SU-DHL-6 (cell line): ENCODE data around the gene APH1B.

ENCODE experiments used
- H2AFZ ChIP-seq: fragments of 200-600 bp; sonication (generic); 2 replicates; pipeline ENCODE4 v1.6.1; 2014; ENCODE audit warnings: low read depth, mild to moderate bottlenecking, moderate library complexity, mixed read lengths, antibody characterized with exemption, low read length; ENCODE audit not compliant: severe bottlenecking
- H3F3A ChIP-seq: fragments of 200-600 bp; shearing (Covaris generic); 2 replicates; pipeline ENCODE4 v1.6.0; 2016; ENCODE audit warnings: antibody characterized with exemption, mild to moderate bottlenecking; ENCODE audit not compliant: insufficient read depth
- H3K27ac ChIP-seq: fragments of 200-600 bp; sonication (generic); 2 replicates; pipeline ENCODE4 v1.5.1; 2016; ENCODE audit warnings: low read depth, mild to moderate bottlenecking, low read length, moderate library complexity, mixed read lengths
- H3K27me3 ChIP-seq: fragments of 200-600 bp; sonication (generic), shearing (Covaris generic); 2 replicates; pipeline ENCODE4 v1.6.0; 2014; ENCODE audit warnings: mild to moderate bottlenecking, low read length
- H3K36me3 ChIP-seq: fragments of 200-600 bp; sonication (generic); 2 replicates; pipeline ENCODE4 v1.6.1; 2014; ENCODE audit warnings: mild to moderate bottlenecking, low read length, mixed read lengths
- H3K4me2 ChIP-seq: fragments of 300-600, 200-600 bp; shearing (Covaris generic), sonication (generic); 2 replicates; pipeline ENCODE4 v1.6.0; 2014; ENCODE audit warnings: low read length, low read depth, mild to moderate bottlenecking; ENCODE audit not compliant: poor library complexity, severe bottlenecking
- H3K4me3 ChIP-seq: fragments of 200-600 bp; sonication (generic); 2 replicates; pipeline ENCODE4 v1.5.1; 2014; ENCODE audit warnings: antibody characterized with exemption, low read length, mild to moderate bottlenecking, mixed read lengths; ENCODE audit not compliant: insufficient read depth, poor library complexity, severe bottlenecking
- H3K79me2 ChIP-seq: fragments of 200-600 bp; sonication (generic); 2 replicates; pipeline ENCODE4 v1.6.1; 2014; ENCODE audit warnings: mild to moderate bottlenecking, low read length, moderate library complexity; ENCODE audit not compliant: insufficient read depth
- H3K9ac ChIP-seq: fragments of 200-600 bp; sonication (generic); 2 replicates; pipeline ENCODE4 v1.7.0; 2014; ENCODE audit warnings: mild to moderate bottlenecking, low read length
- H3K9me2 ChIP-seq: fragments of 200-600 bp; sonication (generic); replicated peaks from 2 replicates; pipeline ENCODE4 v1.6.1; 2014; ENCODE audit warnings: low read length; ENCODE audit not compliant: insufficient read depth
- H3K9me3 ChIP-seq: fragments of 200-600 bp; sonication (generic); 2 replicates; pipeline ENCODE4 v1.6.1; 2014; ENCODE audit warnings: low read length, mixed read lengths; ENCODE audit not compliant: insufficient read depth
- H4K20me1 ChIP-seq: fragments of 200-600 bp; sonication (generic); 2 replicates; pipeline ENCODE4 v1.6.1; 2014; ENCODE audit warnings: low read depth, mild to moderate bottlenecking, antibody characterized with exemption, low read length, moderate library complexity, mixed read lengths
- CTCF ChIP-seq: fragments of 200-600 bp; sonication (generic); IDR thresholded peaks from one replicate; pipeline ENCODE4 v1.5.1; 2017; ENCODE audit warnings: antibody characterized with exemption, mild to moderate bottlenecking, low read length, moderate library complexity; ENCODE audit not compliant: insufficient read depth, poor library complexity, severe bottlenecking
- EZH2phosphoT487 ChIP-seq: fragments of 200-600 bp; sonication (generic), shearing (Covaris generic); conservative IDR thresholded peaks from 2 replicates; pipeline ENCODE4 v1.6.1; 2018; ENCODE audit warnings: mild to moderate bottlenecking, antibody characterized with exemption, low read length, moderate library complexity, mixed read lengths

The APH1B gene

GRCh38 chr15:63345391-63345752 is 68.0 kb downstream of the APH1B start:
- no peak overlapping the region for H2AFZ ChIP-seq
- H3K36me3 ChIP-seq, result no peaks in the 10 kb centered on the region
- H3K27me3 ChIP-seq, result no peaks in the 10 kb centered on the region
- H4K20me1 ChIP-seq, result no peaks in the 10 kb centered on the region
- H3K9me3 ChIP-seq, result no peaks in the 10 kb centered on the region
- TF ChIP-seq EZH2phosphoT487 (no peak), CTCF (no peak)
- H3K9ac ChIP-seq, result no peak overlapping the region
- no peaks in the 10 kb centered on the region for H3F3A ChIP-seq
- no peak overlapping the region for H3K27ac ChIP-seq
- no peak overlapping the region for H3K4me2 ChIP-seq
- H3K9me2 ChIP-seq, result no peaks in the 10 kb centered on the region
- H3K79me2 ChIP-seq, result no peaks in the 10 kb centered on the region
- H3K4me3 ChIP-seq, result no peak overlapping the region

GRCh38 chr15:63347074-63347857 is 69.9 kb downstream of the APH1B start:
- Histone ChIP-seq H3K9me3 (no peaks in the 10 kb centered on the region), H2AFZ (no peak overlapping the region), H3K79me2 (no peaks in the 10 kb centered on the region), H3K9me2 (no peaks in the 10 kb centered on the region), H3K4me3 (no peak overlapping the region), H3F3A (no peaks in the 10 kb centered on the region), H3K27ac (no peak overlapping the region), H3K4me2 (no peak overlapping the region), H3K9ac (no peak overlapping the region), H4K20me1 (no peaks in the 10 kb centered on the region), H3K27me3 (no peaks in the 10 kb centered on the region), H3K36me3 (no peaks in the 10 kb centered on the region)
- TF ChIP-seq CTCF, result no peak
- no peak for TF ChIP-seq EZH2phosphoT487

GRCh38 chr15:63348392-63348791 is 71.0 kb downstream of the APH1B start:
- no peak overlapping the region for H3K4me2 ChIP-seq
- no peak overlapping the region for H3K27ac ChIP-seq
- no peaks in the 10 kb centered on the region for H4K20me1 ChIP-seq
- H3F3A ChIP-seq, result no peaks in the 10 kb centered on the region
- H3K79me2 ChIP-seq, result no peaks in the 10 kb centered on the region
- no peaks in the 10 kb centered on the region for H3K27me3 ChIP-seq
- no peak overlapping the region for H2AFZ ChIP-seq
- no peaks in the 10 kb centered on the region for H3K9me3 ChIP-seq
- no peak overlapping the region for H3K9ac ChIP-seq
- no peaks in the 10 kb centered on the region for H3K9me2 ChIP-seq
- H3K4me3 ChIP-seq, result no peak overlapping the region
- TF ChIP-seq CTCF, result no peak
- no peak for TF ChIP-seq EZH2phosphoT487
- no peaks in the 10 kb centered on the region for H3K36me3 ChIP-seq
